HL-60 (cell line): ENCODE measurements around the gene MRPL32.

Source experiments
- GABPA ChIP-seq: IDR thresholded peaks from 2 replicates; pipeline ENCODE4 v1.6.1; 2012; ENCODE audit warnings: low read depth
- POLR2AphosphoS5 ChIP-seq: IDR thresholded peaks from 2 replicates; pipeline ENCODE4 v1.6.1; 2012; ENCODE audit warnings: low read depth
- TF ChIP-seq, protein P1 (sequence below): IDR thresholded peaks from one replicate; pipeline ENCODE4 v1.5.1; 2011; ENCODE audit warnings: low read length, control low read depth, inconsistent platforms; ENCODE audit not compliant: insufficient read depth
- TF ChIP-seq, protein P2 (sequence below): IDR thresholded peaks from 2 replicates; pipeline ENCODE4 v1.6.1; 2012; ENCODE audit warnings: low read depth; ENCODE audit not compliant: insufficient replicate concordance

DNA sequence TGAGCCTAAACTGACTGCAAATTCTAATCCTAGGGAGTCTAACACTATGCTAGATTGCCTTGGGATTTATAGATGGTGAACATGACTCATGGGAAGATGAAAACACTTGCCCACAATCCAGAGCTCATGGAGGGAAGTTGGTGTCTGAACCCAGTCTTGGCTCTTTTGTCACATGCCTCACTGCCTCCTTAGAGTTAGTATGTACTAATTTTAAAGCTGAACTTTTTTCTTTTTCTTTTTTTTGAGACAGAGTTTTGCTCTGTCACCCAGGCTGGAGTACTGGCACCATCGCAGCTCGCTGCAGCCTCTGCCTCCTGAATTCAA lies 14.4 kb downstream of the MRPL32 start:
- TF ChIP-seq, protein P1, sequence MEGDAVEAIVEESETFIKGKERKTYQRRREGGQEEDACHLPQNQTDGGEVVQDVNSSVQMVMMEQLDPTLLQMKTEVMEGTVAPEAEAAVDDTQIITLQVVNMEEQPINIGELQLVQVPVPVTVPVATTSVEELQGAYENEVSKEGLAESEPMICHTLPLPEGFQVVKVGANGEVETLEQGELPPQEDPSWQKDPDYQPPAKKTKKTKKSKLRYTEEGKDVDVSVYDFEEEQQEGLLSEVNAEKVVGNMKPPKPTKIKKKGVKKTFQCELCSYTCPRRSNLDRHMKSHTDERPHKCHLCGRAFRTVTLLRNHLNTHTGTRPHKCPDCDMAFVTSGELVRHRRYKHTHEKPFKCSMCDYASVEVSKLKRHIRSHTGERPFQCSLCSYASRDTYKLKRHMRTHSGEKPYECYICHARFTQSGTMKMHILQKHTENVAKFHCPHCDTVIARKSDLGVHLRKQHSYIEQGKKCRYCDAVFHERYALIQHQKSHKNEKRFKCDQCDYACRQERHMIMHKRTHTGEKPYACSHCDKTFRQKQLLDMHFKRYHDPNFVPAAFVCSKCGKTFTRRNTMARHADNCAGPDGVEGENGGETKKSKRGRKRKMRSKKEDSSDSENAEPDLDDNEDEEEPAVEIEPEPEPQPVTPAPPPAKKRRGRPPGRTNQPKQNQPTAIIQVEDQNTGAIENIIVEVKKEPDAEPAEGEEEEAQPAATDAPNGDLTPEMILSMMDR, result no peak
- TF ChIP-seq, protein P2, sequence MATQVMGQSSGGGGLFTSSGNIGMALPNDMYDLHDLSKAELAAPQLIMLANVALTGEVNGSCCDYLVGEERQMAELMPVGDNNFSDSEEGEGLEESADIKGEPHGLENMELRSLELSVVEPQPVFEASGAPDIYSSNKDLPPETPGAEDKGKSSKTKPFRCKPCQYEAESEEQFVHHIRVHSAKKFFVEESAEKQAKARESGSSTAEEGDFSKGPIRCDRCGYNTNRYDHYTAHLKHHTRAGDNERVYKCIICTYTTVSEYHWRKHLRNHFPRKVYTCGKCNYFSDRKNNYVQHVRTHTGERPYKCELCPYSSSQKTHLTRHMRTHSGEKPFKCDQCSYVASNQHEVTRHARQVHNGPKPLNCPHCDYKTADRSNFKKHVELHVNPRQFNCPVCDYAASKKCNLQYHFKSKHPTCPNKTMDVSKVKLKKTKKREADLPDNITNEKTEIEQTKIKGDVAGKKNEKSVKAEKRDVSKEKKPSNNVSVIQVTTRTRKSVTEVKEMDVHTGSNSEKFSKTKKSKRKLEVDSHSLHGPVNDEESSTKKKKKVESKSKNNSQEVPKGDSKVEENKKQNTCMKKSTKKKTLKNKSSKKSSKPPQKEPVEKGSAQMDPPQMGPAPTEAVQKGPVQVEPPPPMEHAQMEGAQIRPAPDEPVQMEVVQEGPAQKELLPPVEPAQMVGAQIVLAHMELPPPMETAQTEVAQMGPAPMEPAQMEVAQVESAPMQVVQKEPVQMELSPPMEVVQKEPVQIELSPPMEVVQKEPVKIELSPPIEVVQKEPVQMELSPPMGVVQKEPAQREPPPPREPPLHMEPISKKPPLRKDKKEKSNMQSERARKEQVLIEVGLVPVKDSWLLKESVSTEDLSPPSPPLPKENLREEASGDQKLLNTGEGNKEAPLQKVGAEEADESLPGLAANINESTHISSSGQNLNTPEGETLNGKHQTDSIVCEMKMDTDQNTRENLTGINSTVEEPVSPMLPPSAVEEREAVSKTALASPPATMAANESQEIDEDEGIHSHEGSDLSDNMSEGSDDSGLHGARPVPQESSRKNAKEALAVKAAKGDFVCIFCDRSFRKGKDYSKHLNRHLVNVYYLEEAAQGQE, result no peak
- TF ChIP-seq GABPA (no peak), POLR2AphosphoS5 (no peak)
